ENCODE data around the gene GSE1.

The GSE1 gene

DNA sequence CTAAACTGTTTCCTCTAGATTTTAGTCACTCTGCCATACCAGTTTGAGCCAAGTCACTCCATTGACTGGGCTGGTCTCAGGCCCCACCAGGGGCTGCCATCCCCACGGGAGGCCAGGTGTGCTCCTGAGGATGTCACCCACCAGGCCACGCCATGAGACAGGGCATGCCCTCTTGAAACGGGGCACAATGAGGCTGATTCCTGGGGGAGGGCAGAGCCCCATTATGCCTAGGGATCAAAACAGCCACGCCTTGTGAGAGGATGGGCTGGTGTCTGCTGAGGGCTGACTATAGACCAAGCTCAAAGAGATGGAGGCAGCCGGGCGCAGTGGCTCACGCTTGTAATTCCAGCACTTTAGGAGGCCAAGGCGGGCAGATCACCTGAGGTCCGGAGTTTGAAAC, 54.1 kb downstream of the GSE1 start:
- DNase-seq (ENCODE audit: extremely low spot score, insufficient read length, low read depth): no peak
- no peak for FAIRE-seq

DNA sequence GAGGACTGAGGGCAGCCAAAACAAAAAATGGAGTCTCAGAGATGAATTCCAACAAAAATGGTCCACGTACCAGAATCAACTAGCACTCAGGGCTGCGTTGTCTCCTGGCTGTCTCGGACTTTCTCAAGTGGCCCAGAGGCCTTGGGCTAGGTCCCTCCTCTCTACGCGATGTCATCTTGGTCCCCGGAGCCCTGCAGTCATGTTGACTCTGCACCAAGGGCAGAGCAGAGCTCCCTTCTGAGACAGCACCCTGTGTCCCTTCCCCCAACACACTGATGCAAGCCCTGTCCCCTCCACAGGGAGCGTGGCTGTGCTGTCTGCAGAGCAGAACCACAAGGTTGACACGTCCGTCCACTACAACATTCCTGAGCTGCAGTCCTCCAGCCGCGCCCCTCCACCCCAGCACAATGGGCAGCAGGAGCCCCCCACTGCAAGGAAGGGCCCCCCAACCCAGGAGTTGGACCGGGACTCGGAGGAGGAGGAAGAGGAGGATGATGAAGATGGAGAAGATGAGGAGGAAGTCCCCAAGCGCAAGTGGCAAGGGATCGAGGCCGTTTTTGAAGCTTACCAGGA, 54.8 kb downstream of the GSE1 start:
- FAIRE-seq (no peak), DNase-seq (ENCODE audit: extremely low spot score, insufficient read length, low read depth) (no peak)

GRCh38 chr16:85668676-85669424, 55.7 kb downstream of the GSE1 start:
- no peak for DNase-seq (ENCODE audit: extremely low spot score, insufficient read length, low read depth)
- FAIRE-seq: no peak

GRCh38 chr16:85670840-85671239, 57.7 kb downstream of the GSE1 start:
- FAIRE-seq: no peak

GRCh38 chr16:85673529-85674417, 60.7 kb downstream of the GSE1 start:
- no peak for DNase-seq (ENCODE audit: extremely low spot score, insufficient read length, low read depth)
- FAIRE-seq: no peak

More at GRCh38 chr16:85670840-85671239, 57.7 kb downstream of the GSE1 start:
- DNase-seq (ENCODE audit: extremely low spot score, insufficient read length, low read depth): no peak

- FAIRE-seq: no peak
- DNase-seq (ENCODE audit: extremely low spot score, insufficient read length, low read depth): no peak
Observed at GRCh38 chr16:85674418-85674755, 61.3 kb downstream of the GSE1 start.

DNA sequence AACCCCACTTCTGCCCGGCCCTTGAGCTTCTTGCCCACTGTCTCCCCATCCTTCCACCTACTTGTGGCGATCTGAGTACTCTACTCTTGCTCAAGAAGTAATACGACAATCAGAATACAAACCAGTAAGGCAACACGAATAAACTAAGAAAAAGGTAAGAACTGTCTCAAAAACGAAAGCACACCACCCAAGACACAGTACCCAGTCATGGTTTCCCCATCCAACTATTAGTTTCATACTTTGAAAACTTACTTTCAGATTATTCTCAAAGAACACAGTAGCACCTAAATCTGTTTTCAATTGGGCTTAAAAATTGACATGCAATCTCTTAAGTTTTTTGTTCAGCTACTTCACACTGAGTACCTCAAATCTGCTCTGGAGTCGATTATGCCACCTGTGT, 61.7 kb downstream of the GSE1 start:
- no peak for FAIRE-seq
- no peak for DNase-seq (ENCODE audit: extremely low spot score, insufficient read length, low read depth)

GRCh38 chr16:85675251-85675874, 62.2 kb downstream of the GSE1 start:
- no peak for FAIRE-seq
- no peak for DNase-seq (ENCODE audit: extremely low spot score, insufficient read length, low read depth)

- DNase-seq (ENCODE audit: extremely low spot score, insufficient read length, low read depth) (no peak), FAIRE-seq (no peak)
Observed at GRCh38 chr16:85676466-85676865, 63.3 kb downstream of the GSE1 start.

- FAIRE-seq (no peak), DNase-seq (ENCODE audit: extremely low spot score, insufficient read length, low read depth) (no peak)
Observed at GRCh38 chr16:85677383-85677967, 64.4 kb downstream of the GSE1 start.

DNA sequence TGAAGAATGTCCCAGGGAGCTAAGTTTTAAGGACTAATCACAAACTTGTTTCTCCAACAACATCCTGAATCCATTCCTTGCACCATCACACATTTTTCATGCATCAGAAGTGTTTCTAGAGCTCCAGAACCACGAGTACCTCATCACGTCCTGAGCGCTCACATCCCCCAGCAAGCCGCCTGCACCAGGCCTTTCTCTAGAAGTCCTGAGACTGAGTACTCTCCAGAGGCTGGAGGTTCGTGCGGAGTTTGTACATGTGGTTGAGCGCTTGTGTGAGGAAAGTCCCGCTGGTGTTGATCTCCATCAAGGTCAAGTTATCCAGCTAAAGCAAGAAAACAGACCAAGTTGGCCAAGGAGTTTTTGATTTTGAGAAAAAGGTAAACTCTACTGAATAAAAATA, 64.9 kb downstream of the GSE1 start:
- DNase-seq (ENCODE audit: extremely low spot score, insufficient read length, low read depth): no peak

GRCh38 chr16:85678821-85679220, 65.7 kb downstream of the GSE1 start:
- no peak for DNase-seq (ENCODE audit: extremely low spot score, insufficient read length, low read depth)
- FAIRE-seq: no peak

More for the DNA sequence above, 64.9 kb downstream of the GSE1 start:
- no peak for FAIRE-seq

DNA sequence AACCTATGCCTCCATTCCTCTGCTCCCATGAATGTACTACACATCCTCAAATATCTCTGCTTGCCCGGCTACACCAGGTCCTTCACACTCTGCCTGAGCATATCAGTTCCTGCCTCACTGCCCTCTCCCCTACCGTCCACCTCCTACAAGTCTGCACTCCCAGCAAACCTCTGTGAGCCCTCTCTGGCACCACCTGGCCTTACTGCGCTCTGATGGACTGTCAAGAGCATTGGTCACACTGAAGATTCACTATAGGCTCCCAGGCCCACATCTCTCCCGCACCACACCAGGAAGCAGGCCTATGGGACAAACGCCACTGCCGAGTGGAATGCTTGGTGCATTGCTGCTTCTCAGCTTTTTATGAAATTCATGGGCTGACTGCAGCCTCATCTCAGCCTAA, 66.7 kb downstream of the GSE1 start:
- DNase-seq (ENCODE audit: extremely low spot score, insufficient read length, low read depth): no peak
- no peak for FAIRE-seq

DNA sequence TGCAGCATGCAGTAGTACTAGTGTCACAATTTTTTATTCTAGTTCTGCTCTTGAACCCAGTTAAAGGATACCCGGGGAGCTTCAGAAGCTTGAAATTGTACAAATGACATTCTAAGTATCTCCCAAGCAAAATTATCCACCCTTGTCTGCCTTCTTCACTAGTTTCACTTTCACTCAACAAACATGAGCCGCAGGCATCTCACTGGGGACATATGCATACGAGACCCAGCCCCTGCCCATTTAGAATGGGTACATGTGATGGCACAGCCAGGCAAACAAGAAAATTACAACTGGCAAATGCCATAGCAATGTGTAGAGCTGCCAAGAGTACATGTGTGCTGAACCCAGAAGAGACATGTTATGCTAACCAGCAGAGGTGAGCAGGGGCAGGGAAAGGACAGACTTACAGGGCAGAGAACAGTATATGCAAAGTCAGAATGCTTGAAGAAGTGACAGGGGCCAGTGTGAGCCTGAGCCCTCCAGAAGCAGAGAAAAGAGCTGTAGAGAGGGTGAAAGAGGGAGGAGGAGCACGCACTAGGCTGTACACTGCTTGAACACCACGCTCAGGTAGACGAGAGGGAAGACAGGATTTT, 67.3 kb downstream of the GSE1 start:
- no peak for FAIRE-seq
- DNase-seq (ENCODE audit: extremely low spot score, insufficient read length, low read depth): no peak

DNA sequence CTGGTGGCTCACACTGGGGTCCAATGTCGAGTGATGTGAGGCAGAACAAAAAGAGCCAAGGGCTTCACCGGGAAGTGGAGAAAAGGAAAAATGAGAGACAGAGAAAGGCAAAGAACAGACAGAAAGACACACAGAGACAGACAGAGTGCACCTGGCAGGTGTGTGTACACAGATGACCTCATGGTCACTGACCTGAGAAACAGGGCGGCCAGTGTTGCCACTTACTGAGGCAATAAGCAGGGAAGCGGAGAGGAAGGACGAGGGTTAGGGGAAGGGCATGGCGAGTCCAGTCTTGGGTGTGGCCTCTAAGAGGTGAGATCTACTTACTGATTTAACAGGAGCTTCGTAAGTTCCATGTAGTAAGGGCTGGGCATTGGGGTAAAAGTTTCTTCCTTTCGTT, 68.1 kb downstream of the GSE1 start:
- FAIRE-seq (no peak), DNase-seq (ENCODE audit: extremely low spot score, insufficient read length, low read depth) (no peak)

- FAIRE-seq (no peak), DNase-seq (ENCODE audit: extremely low spot score, insufficient read length, low read depth) (no peak)
Observed at GRCh38 chr16:85682516-85682915, 69.4 kb downstream of the GSE1 start.

- FAIRE-seq (no peak), DNase-seq (ENCODE audit: extremely low spot score, insufficient read length, low read depth) (no peak)
Observed at GRCh38 chr16:85683363-85683762, 70.2 kb downstream of the GSE1 start.

DNA sequence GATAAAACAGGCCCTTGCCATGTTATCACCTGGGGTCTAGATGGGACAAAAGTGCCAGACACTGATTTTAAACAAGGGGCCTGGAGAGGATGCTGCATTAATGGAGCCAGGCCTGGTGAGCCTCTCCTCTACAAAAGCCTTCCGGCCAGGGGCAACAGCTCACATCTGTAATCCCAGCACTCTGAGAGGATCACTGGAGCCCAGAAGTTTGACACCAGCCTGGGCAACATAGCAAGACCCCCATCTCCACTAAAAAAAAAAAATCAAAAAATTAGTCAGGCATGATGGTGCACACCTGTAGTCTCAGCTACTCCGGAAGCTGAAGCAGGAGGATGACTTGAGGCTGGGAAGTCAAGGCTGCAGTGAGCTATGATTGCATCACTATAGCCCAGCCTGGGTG, 72.1 kb downstream of the GSE1 start:
- FAIRE-seq: no peak
- no peak for DNase-seq (ENCODE audit: extremely low spot score, insufficient read length, low read depth)

- FAIRE-seq (no peak), DNase-seq (ENCODE audit: extremely low spot score, insufficient read length, low read depth) (no peak)
Observed at GRCh38 chr16:85686912-85687591, 73.9 kb downstream of the GSE1 start.
